NOMO-1 treated with DMSO at 0.1 percent for 48 hours (cell line): ENCODE data around the gene KIF19.

Source experiments
- DNase-seq: peaks from one replicate; lab custom pipeline; 2025; ENCODE audit not compliant: unreplicated experiment; lab: John Stamatoyannopoulos, UW

The KIF19 gene

DNA sequence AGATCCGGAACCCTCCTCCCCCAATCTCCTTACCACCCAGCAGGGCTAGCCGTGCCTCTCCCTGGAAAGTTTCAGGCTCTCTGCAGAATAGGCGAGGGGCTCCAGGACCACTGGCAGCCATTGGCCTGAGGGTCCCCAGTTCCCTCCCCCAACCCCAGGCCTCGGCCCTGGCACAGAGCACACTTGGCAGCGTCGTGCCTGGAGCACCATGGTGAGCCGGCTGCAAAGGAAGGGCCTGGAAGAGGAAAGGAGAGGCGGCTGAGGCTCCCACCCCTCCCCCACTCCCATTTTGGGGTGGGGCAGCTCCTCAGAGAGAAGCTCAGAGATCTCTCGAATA is 36.0 kb downstream of the KIF19 start:
- no peak for DNase-seq

DNA sequence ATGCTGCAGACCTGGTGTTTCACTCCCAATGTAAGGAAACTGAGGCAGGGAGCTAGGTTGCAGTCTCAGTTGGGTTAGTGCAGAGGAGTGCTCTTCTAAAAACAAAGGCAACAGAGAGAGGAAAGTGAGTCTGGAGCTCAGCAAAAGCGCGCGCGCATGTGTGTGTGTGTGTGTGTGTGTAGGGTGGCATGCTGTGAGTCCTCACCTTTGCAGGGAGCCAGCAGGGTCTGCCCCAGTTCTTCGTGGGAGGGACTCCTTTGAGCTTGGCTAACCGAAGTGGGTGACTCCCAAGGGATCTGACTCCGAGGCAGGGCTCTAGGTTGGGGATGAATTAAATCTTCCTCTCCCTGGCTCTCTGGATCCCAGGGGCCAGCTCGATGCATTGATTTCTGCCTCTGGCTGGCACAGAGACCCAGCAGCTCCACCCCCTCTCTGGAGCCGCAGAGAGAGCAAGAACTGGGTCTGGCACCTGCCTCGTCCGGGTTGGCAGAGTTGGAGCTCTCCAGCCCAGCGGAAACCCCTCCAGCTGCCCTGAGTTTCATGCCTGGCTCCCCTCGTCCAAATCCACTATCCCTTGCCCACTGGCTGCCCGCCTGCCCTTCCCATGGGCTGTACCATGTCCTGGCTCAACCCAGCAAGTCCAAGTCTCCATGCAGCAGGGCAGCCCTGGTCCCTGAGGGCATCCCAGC is 36.9 kb downstream of the KIF19 start:
- DNase-seq, result no peak

DNA sequence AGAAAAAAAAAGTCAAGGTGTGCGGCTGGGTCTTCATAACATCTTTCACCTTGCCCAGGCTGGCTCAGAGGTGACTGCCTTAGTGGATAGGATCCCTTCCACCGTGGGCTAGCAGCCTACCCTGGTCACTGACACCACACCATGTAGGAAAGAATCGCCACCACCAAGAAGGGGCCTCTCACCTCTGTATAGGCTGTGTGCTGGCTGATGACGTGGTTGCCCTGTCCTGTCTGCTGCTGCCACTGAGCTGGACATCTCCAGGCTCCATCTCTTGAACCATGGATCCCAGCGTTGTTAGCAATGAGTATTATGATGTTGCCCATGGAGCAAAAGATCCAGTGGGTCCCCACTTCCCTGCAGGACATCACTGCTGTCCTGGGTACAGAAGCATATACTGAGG is 41.2 kb downstream of the KIF19 start, which contains the start of gene GPR142:
GPR142 (plus strand) TSS at position 301 of the 400 bp plus-strand sequence. CDS start 2,035 bp downstream, outside the sequence.
- no peak for DNase-seq

DNA sequence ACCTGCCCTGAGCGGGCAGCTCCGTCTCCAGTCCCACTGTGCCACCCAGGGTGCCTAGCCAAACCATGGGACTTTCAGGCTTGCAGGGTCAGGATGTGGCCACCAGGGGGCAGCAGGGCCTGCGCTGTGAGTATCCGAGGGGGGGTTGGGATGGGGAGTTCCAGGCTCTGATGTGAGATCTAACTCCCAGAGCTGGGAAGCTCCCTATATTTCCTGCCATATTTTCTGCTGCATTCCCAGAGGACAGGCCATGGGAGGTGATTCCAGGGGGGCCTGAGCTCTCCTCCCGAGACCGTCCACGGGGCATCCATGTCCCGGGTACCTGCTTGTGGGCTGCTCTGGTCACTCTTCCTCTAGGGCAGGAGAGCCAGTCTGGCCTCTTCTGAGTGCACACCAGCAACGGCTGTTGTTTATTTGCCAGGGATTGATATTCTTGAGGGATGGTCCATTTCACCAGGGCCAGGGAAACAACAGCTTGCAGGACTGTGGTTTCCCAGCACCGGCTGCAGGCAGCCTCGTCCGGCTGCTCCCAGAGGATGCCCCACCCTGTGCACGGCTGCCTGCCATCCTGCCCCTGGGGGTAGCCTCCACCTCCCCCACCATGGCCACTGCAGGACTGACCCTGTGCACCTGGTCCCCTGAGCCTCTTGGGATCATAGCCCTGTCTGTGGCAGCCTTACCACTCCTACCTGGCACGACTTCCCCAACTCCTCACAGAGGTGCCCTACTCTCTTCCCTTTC is 42.5 kb downstream of the KIF19 start:
- no peak for DNase-seq

GRCh38 chr17:74369221-74369620 is 43.2 kb downstream of the KIF19 start:
- peak; percentile 49 for DNase-seq

GRCh38 chr17:74369665-74370490 is 43.9 kb downstream of the KIF19 start:
- DNase-seq, result no peak

DNA sequence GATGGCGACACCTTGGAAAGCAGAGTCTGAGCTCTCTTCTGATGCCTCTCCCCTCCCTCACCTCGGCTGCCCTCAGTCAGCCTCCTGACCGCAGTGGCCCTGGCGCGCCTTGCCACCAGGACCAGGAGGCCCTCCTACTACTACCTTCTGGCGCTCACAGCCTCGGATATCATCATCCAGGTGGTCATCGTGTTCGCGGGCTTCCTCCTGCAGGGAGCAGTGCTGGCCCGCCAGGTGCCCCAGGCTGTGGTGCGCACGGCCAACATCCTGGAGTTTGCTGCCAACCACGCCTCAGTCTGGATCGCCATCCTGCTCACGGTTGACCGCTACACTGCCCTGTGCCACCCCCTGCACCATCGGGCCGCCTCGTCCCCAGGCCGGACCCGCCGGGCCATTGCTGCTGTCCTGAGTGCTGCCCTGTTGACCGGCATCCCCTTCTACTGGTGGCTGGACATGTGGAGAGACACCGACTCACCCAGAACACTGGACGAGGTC is 45.7 kb downstream of the KIF19 start:
- DNase-seq, result no peak

GRCh38 chr17:74372426-74372825 is 46.4 kb downstream of the KIF19 start:
- DNase-seq, result no peak

GRCh38 chr17:74373838-74374606 is 48.0 kb downstream of the KIF19 start:
- no peak for DNase-seq

DNA sequence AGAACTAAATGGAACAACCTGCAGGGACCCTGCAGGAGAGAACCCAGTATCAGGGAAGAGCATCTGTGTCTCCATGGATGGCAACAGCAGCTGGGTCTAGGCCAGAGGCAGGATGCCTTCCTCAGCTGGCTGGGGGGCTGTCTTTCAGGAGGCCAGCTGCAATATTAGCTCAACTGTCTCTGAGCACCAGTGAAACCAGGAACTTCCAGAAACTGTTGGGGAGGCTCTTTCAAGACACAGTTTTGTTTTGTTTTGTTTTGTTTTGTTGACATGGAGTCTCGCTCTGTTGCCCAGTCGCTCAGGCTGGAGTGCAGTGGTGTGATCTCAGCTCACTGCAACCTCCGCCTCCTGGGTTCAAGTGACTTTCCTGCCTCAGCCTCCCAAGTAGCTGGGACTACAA is 48.8 kb downstream of the KIF19 start:
- no peak for DNase-seq

DNA sequence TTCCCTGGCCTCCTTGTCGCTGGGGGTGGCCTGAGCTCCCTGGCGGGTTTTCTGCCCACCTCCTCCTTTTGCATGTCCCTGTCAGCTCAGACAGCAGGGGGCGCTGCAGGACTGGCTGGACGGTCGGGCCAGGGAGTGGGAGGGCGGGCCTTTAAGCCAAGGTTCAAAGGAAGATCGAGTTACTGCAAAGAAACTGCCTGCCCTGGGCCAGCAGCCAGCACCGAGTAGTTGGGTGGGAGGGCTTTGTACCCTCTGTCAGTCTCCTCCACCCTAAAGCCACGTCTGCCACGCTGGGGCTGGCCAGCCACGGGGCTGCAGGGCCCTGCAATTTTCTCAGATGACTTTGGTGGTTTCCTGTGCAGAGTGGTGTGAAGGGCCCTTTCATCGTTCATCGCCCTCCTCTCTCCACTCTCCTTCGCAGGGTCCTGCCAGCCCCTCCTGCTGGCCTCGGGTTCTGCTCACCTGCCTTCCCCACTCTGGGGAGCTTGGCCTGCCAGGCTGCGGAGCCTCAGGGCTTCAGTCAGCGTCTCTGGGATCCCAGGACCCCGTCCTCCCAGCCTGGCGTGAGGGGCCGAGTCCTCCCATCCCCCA is 53.6 kb downstream of the KIF19 start:
- DNase-seq, result peak; percentile 81

- DNase-seq, result no peak
Observed at GRCh38 chr17:74380086-74380958, 54.3 kb downstream of the KIF19 start.

- no peak for DNase-seq
Observed at GRCh38 chr17:74380959-74381808, 55.2 kb downstream of the KIF19 start.

GRCh38 chr17:74383141-74383540 is 57.1 kb downstream of the KIF19 start:
- no peak for DNase-seq

DNA sequence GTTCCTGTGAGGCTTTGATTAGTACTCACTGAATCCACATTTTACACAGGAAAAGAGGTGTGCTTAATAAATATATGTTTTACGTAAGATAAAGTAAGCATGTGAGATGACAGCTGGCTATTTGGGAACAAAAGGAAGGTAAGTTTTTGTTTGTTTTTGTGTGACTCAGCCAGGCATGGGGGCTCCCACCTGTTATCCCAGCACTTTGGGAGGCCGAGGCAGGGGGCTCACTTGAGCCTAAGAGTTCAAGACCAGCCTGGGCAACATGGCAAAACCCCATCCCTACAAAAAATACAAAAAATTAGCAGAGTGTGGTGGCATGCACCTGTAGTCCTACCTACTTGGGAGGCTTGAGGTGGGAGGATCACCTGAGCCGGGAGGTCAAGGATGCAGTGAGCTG is 59.2 kb downstream of the KIF19 start:
- DNase-seq, result no peak

GRCh38 chr17:74386386-74386785 is 60.4 kb downstream of the KIF19 start:
- no peak for DNase-seq

DNA sequence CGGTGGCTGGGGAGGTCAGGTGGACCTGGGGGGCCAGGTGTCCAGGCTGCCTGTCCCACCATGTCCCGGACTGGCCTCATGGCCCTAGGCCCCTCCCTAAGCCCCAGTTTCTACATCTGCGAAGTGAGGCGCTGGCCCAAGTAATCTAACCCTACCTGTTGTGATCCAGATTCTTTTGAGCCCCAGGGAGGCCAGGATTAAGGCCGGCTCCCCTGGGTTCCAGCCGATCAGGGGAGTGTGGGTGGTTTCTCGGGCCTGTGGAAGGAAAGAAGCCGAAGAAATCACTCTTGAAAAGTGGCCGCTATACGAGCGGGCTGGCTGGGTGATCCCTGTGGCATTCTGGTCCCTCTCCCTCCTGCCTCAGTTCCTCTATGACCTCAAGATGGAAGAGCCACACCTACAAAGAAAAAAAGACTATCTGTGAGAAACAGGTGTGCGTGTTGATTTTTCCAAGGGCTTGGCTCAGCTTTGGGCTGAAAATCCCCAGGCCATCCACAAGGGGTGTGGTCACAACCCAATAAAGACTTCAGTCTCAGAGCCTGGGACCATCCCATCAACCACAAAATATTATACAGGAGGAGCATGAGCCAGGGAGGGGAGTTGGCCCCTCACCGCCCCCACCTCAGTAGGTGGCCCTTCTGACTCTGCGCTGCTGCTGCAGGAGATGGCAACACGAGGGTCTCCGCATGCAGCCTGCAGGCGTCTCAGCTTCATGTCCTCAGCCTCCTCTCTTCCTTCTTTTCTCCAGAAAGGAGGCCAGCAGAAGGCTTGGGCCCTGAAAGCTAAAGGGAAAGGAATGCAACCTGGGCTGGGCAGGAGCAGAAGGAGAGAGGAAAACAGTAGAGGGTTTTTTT is 61.6 kb downstream of the KIF19 start:
- no peak for DNase-seq
